Body of pancreas (tissue), 4 donors: Measurements from ENCODE around the gene PPAN.

Experiments
- POLR2A ChIP-seq, 3 donors: fragments of 450-650 bp; IDR thresholded peaks; one replicate each; pipeline ENCODE4 v1.6.1; 2016; ENCODE audit warnings: antibody characterized with exemption in 3 of 3, mild to moderate bottlenecking in 2 of 3
- TF ChIP-seq, protein P1 (sequence below), 7 experiments: fragments of 450-650 bp in 4 of 7; fragments of 200-600 bp in 3 of 7; sonication (generic) in 3 of 7; IDR thresholded peaks; one replicate each; pipeline ENCODE4 v1.5.1; 2016 to 2019; ENCODE audit warnings: antibody characterized with exemption in 7 of 7

- TF ChIP-seq, protein P1, sequence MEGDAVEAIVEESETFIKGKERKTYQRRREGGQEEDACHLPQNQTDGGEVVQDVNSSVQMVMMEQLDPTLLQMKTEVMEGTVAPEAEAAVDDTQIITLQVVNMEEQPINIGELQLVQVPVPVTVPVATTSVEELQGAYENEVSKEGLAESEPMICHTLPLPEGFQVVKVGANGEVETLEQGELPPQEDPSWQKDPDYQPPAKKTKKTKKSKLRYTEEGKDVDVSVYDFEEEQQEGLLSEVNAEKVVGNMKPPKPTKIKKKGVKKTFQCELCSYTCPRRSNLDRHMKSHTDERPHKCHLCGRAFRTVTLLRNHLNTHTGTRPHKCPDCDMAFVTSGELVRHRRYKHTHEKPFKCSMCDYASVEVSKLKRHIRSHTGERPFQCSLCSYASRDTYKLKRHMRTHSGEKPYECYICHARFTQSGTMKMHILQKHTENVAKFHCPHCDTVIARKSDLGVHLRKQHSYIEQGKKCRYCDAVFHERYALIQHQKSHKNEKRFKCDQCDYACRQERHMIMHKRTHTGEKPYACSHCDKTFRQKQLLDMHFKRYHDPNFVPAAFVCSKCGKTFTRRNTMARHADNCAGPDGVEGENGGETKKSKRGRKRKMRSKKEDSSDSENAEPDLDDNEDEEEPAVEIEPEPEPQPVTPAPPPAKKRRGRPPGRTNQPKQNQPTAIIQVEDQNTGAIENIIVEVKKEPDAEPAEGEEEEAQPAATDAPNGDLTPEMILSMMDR (IDR thresholded peaks at IDR 0.05), result no peak
- TF ChIP-seq POLR2A (IDR thresholded peaks at IDR 0.05), result no peak
These were observed 8.7 kb downstream of the PPAN start for GRCh38 chr19:10114651-10115391.
